A549 (cell line): ENCODE measurements around the gene GRHL3. TPM values are rescaled to one million over a fixed set of nuclear protein-coding genes. Genes with fewer than 3 reads are reported as not detected.

Experiments used
- ATAC-seq, 2 experiments: fragments of 200-7000 bp in 1 of 2; fragments of >200 bp in 1 of 2; cut with Nextera tagmentation in 1 of 2; cut with Tn5 transposase in 1 of 2; 3 replicates each; pipeline versions ENCODE4 v1.8.0 to v1.9.1; 2018 to 2020; ENCODE audit warnings: mild to moderate bottlenecking in 1 of 2, moderate library complexity in 1 of 2
- CTCF ChIA-PET: fragments of 300-600 bp; sonication (Branson Sonifier 250); formaldehyde crosslinking; extraction: SDS; loops from one replicate; lab custom pipeline; 2021; ENCODE audit warnings: antibody characterized with exemption, inconsistent platforms; lab: Yijun Ruan, JAX
- POLR2A ChIA-PET: fragments of 350-600 bp; formaldehyde crosslinking; extraction: SDS; loops from one replicate; lab custom pipeline; 2021; ENCODE audit warnings: antibody characterized with exemption, inconsistent platforms; lab: Yijun Ruan, JAX
- DNase-seq, 2 experiments: peaks; one replicate each; pipeline versions ENCODE4 v3.0.0 to v3.0.0-alpha.2; 2011 to 2016; ENCODE audit warnings: low read depth in 1 of 2, low spot score in 1 of 2
- FAIRE-seq: peaks from 2 replicates; lab custom pipeline; 2011; peaks lifted over from hg19 to GRCh38; lab: Jason Lieb, UNC
- H3K27ac ChIP-seq, 2 experiments: fragments of >200 bp; sonication (Bioruptor Twin); formaldehyde crosslinking; 3 replicates each; pipeline ENCODE4 v1.5.1; 2016 to 2017
- H3K4me1 ChIP-seq: fragments of >200 bp; sonication (Bioruptor Twin); formaldehyde crosslinking; 3 replicates; pipeline ENCODE4 v1.6.1; 2016
- H3K4me2 ChIP-seq: fragments of >200 bp; sonication (Bioruptor Twin); formaldehyde crosslinking; 3 replicates; pipeline ENCODE4 v1.6.1; 2016
- H3K4me3 ChIP-seq: fragments of >200 bp; sonication (Bioruptor Twin); formaldehyde crosslinking; 3 replicates; pipeline ENCODE4 v1.5.1; 2016
- H3K9me3 ChIP-seq: fragments of >200 bp; sonication (Bioruptor Twin); formaldehyde crosslinking; 3 replicates; pipeline ENCODE4 v1.6.1; 2016
- BCL3 ChIP-seq: fragments of >200 bp; sonication (Bioruptor Twin); formaldehyde crosslinking; IDR thresholded peaks from 3 replicates; pipeline ENCODE4 v1.6.1; 2016
- BHLHE40 ChIP-seq: IDR thresholded peaks from 2 replicates; pipeline ENCODE4 v1.6.1; 2012; ENCODE audit warnings: low read depth, low read length, inconsistent platforms
- CBX2 ChIP-seq: fragments of 200-600 bp; sonication (generic); IDR thresholded peaks from 2 replicates; pipeline ENCODE4 v1.6.1; 2016; ENCODE audit warnings: low read depth, mild to moderate bottlenecking, borderline replicate concordance
- CBX8 ChIP-seq: fragments of 200-600 bp; sonication (generic); IDR thresholded peaks from 2 replicates; pipeline ENCODE4 v1.6.1; 2016
- CEBPB ChIP-seq, 2 experiments: fragments of >200 bp in 1 of 2; sonication (Bioruptor Twin) in 1 of 2; formaldehyde crosslinking in 1 of 2; IDR thresholded peaks; 2 replicates each; pipeline ENCODE4 v1.6.1; 2012 to 2016
- CHD2 ChIP-seq: fragments of 150-350 bp; IDR thresholded peaks from 2 replicates; pipeline ENCODE4 v1.6.1; 2014; ENCODE audit warnings: low read length; ENCODE audit not compliant: partially characterized antibody
- FOSB ChIP-seq: fragments of 250-450 bp; sonication (Bioruptor Pico); IDR thresholded peaks from 2 replicates; pipeline ENCODE4 v1.5.0; 2020; ENCODE audit warnings: mild to moderate bottlenecking, moderate library complexity
- FOSL2 ChIP-seq, 2 experiments: fragments of 450-650 bp in 1 of 2; fragments of >200 bp in 1 of 2; sonication (Bioruptor Twin) in 1 of 2; formaldehyde crosslinking; IDR thresholded peaks; 2 replicates each; pipeline versions ENCODE4 v1.5.0 to v1.6.1; 2016 to 2020; ENCODE audit warnings: mild to moderate bottlenecking in 1 of 2, moderate library complexity in 1 of 2
- GATA3 ChIP-seq: IDR thresholded peaks from 2 replicates; pipeline ENCODE4 v1.6.1; 2012; ENCODE audit warnings: borderline replicate concordance
- HEYL ChIP-seq: fragments of 250-450 bp; sonication (Bioruptor Pico); IDR thresholded peaks from 2 replicates; pipeline ENCODE4 v1.8.0; 2021; ENCODE audit warnings: mild to moderate bottlenecking, moderate library complexity
- HOXB13 ChIP-seq: fragments of 250-450 bp; sonication (Bioruptor Pico); IDR thresholded peaks from 2 replicates; pipeline ENCODE4 v1.5.0; 2020; ENCODE audit warnings: low read depth, mild to moderate bottlenecking, moderate library complexity
- JUNB ChIP-seq: fragments of >200 bp; sonication (Bioruptor Twin); formaldehyde crosslinking; IDR thresholded peaks from 2 replicates; pipeline ENCODE4 v1.6.1; 2016
- KDM1A ChIP-seq: fragments of 200-600 bp; sonication (generic); IDR thresholded peaks from 2 replicates; pipeline ENCODE4 v1.6.1; 2016; ENCODE audit warnings: low read depth, mild to moderate bottlenecking
- KDM5A ChIP-seq: fragments of 200-600 bp; sonication (generic); IDR thresholded peaks from 2 replicates; pipeline ENCODE4 v1.6.1; 2016; ENCODE audit warnings: antibody characterized with exemption, mild to moderate bottlenecking
- PHF8 ChIP-seq: fragments of 200-600 bp; sonication (generic); IDR thresholded peaks from 2 replicates; pipeline ENCODE4 v1.6.1; 2016; ENCODE audit warnings: low read depth, mild to moderate bottlenecking, antibody characterized with exemption, moderate library complexity, borderline replicate concordance
- POLR2A ChIP-seq: IDR thresholded peaks from 2 replicates; pipeline ENCODE4 v1.6.1; 2012; ENCODE audit warnings: mild to moderate bottlenecking, low read length
- RARB ChIP-seq: fragments of 250-450 bp; sonication (Bioruptor Pico); IDR thresholded peaks from 2 replicates; pipeline ENCODE4 v1.8.0; 2021; ENCODE audit warnings: mild to moderate bottlenecking, moderate library complexity
- RCOR1 ChIP-seq: fragments of 150-350 bp; IDR thresholded peaks from 2 replicates; pipeline ENCODE4 v1.6.1; 2014; ENCODE audit warnings: antibody characterized with exemption, low read length, low read depth
- RNF2 ChIP-seq: fragments of 200-600 bp; sonication (generic); IDR thresholded peaks from 2 replicates; pipeline ENCODE4 v1.6.1; 2016; ENCODE audit warnings: low read depth, mild to moderate bottlenecking, antibody characterized with exemption, moderate library complexity, borderline replicate concordance
- SMC3 ChIP-seq: fragments of >200 bp; sonication (Bioruptor Twin); formaldehyde crosslinking; IDR thresholded peaks from 3 replicates; pipeline ENCODE4 v1.6.1; 2018; ENCODE audit warnings: inconsistent platforms
- SREBF2 ChIP-seq: fragments of 450-650 bp; IDR thresholded peaks from 2 replicates; pipeline ENCODE4 v1.6.1; 2014; ENCODE audit warnings: mild to moderate bottlenecking, moderate library complexity
- ZFP36 ChIP-seq: fragments of 450-650 bp; IDR thresholded peaks from 2 replicates; pipeline ENCODE4 v1.6.1; 2014; ENCODE audit warnings: borderline replicate concordance; ENCODE audit not compliant: partially characterized antibody
- ZNF302 ChIP-seq: fragments of 250-450 bp; sonication (Bioruptor Pico); IDR thresholded peaks from 2 replicates; pipeline ENCODE4 v1.9.0; 2021; ENCODE audit warnings: inconsistent platforms, mild to moderate bottlenecking, moderate library complexity
- WGBS: methylation state at CpG from one replicate; pipeline ENCODE4 v1.1.6; 2017; ENCODE audit errors: missing lambda C conversion rate; 5-methylcytosine and 5-hydroxymethylcytosine counted together
- polyA plus RNA-seq, 4 experiments: library from polyadenylated mRNA; depleted of rRNA in 3 of 4; stranded (reverse); fragments of >200 nt; fragmentation: RNase III in 1 of 4; extraction: RNeasy Plus Mini Kit Qiagen cat#74134 plus additional on column Dnase treatment in 1 of 4; gene quantifications; 2 replicates in 3 of 4; 3 replicates in 1 of 4; pipeline ENCODE4 v1.2.3, GENCODE V29; 2011 to 2017
- TF ChIP-seq, protein P1 (sequence below): fragments of 200-600 bp; sonication (generic); IDR thresholded peaks from 2 replicates; pipeline ENCODE4 v1.6.1; 2016; ENCODE audit warnings: antibody characterized with exemption, mild to moderate bottlenecking, moderate library complexity
- TF ChIP-seq, protein P2 (sequence below): fragments of 250-450 bp; sonication (Bioruptor Pico); IDR thresholded peaks from 2 replicates; pipeline ENCODE4 v1.5.0; 2021; ENCODE audit warnings: mild to moderate bottlenecking, moderate library complexity, borderline replicate concordance

Gene GRHL3
- polyA plus RNA-seq, 2 of the 4 experiments (the other 2 are of a cell fraction) = 0.58 to 1.6 TPM

DNA sequence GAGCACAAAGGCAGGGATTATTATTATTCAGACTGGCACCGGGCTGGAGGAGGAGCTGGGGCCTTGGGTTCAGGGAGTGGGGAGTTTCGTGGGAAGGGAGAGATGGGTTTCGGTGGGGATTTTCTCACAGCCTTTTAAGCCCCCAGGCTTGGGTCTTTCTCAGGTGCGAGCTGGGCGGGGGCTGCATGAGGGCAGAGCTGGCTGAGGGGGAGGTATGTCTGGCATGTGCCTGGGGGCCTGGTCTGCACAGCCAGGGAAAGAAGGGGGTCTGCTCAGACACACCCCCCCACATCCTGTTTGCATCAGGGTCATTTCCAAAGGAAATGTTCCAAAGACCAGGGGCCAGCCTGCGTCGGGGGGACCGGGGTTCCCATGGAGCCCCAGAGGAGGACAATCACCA, 21.6 kb downstream of the GRHL3 start (continued):
- TF ChIP-seq KDM5A (no peak), CHD2 (no peak), JUNB (no peak), RCOR1 (no peak), FOSL2 (IDR thresholded peaks at IDR 0.05) (no peak), FOSL2 (CRISPR knock-in tag; IDR thresholded peaks at IDR 0.05) (no peak)
- TF ChIP-seq, protein P1, sequence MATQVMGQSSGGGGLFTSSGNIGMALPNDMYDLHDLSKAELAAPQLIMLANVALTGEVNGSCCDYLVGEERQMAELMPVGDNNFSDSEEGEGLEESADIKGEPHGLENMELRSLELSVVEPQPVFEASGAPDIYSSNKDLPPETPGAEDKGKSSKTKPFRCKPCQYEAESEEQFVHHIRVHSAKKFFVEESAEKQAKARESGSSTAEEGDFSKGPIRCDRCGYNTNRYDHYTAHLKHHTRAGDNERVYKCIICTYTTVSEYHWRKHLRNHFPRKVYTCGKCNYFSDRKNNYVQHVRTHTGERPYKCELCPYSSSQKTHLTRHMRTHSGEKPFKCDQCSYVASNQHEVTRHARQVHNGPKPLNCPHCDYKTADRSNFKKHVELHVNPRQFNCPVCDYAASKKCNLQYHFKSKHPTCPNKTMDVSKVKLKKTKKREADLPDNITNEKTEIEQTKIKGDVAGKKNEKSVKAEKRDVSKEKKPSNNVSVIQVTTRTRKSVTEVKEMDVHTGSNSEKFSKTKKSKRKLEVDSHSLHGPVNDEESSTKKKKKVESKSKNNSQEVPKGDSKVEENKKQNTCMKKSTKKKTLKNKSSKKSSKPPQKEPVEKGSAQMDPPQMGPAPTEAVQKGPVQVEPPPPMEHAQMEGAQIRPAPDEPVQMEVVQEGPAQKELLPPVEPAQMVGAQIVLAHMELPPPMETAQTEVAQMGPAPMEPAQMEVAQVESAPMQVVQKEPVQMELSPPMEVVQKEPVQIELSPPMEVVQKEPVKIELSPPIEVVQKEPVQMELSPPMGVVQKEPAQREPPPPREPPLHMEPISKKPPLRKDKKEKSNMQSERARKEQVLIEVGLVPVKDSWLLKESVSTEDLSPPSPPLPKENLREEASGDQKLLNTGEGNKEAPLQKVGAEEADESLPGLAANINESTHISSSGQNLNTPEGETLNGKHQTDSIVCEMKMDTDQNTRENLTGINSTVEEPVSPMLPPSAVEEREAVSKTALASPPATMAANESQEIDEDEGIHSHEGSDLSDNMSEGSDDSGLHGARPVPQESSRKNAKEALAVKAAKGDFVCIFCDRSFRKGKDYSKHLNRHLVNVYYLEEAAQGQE = no peak
- TF ChIP-seq, all 56 proteins: peak for 0

GRCh38 chr1:24341260-24341659, 22.1 kb downstream of the GRHL3 start:
- no peak overlapping the region for H3K4me3 ChIP-seq
- H3K4me1 ChIP-seq = no peaks in the 10 kb centered on the region
- CTCF ChIA-PET = interaction anchor here (1.6 kb wide), 1 partner anchor 143 kb away, joined by 4 read pairs; no protein-coding TSS in a partner anchor
- H3K4me2 ChIP-seq = no peak overlapping the region
- no peaks in the 10 kb centered on the region for H3K9me3 ChIP-seq
- DNase-seq = no peak
- ATAC-seq = no peak
- 78% methylated on average over 6 of the region's 8 CpGs for WGBS
- POLR2A ChIA-PET = interaction anchor here (0.6 kb wide), 1 partner anchor 23 kb away, joined by 4 read pairs; no protein-coding TSS in a partner anchor
- H3K27ac ChIP-seq = no peak overlapping the region
- no peak for FAIRE-seq
- TF ChIP-seq CBX2 (no peak), POLR2A (no peak), BCL3 (no peak), HOXB13 (CRISPR knock-in tag) (no peak), RNF2 (no peak), ZNF302 (CRISPR knock-in tag) (no peak), CEBPB (IDR thresholded peaks at IDR 0.05) (no peak), SMC3 (no peak), GATA3 (no peak)

- no peak for FAIRE-seq
- CTCF ChIA-PET = interaction anchor here (0.6 to 1.3 kb wide), 4 partner anchors 48 to 489 kb away, joined by 3 to 5 read pairs (median 4); no protein-coding TSS in a partner anchor
- POLR2A ChIA-PET = no interaction called here
- TF ChIP-seq CBX2 = no peak
- TF ChIP-seq RARB (CRISPR knock-in tag) = no peak
- TF ChIP-seq, protein P1 = no peak
- TF ChIP-seq KDM1A = no peak
- TF ChIP-seq BHLHE40 = no peak
- TF ChIP-seq, protein P2, sequence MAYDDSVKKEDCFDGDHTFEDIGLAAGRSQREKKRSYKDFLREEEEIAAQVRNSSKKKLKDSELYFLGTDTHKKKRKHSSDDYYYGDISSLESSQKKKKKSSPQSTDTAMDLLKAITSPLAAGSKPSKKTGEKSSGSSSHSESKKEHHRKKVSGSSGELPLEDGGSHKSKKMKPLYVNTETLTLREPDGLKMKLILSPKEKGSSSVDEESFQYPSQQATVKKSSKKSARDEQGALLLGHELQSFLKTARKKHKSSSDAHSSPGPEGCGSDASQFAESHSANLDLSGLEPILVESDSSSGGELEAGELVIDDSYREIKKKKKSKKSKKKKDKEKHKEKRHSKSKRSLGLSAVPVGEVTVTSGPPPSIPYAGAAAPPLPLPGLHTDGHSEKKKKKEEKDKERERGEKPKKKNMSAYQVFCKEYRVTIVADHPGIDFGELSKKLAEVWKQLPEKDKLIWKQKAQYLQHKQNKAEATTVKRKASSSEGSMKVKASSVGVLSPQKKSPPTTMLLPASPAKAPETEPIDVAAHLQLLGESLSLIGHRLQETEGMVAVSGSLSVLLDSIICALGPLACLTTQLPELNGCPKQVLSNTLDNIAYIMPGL (CRISPR knock-in tag) = no peak
- TF ChIP-seq RNF2 = no peak
- TF ChIP-seq PHF8 = no peak
- TF ChIP-seq ZFP36 = no peak
- no peak for TF ChIP-seq SREBF2
- TF ChIP-seq CBX8 = no peak
- no peak for TF ChIP-seq FOSB
- TF ChIP-seq HEYL (CRISPR knock-in tag) = no peak
Measured at GRCh38 chr1:24343412-24344089, 24.4 kb downstream of the GRHL3 start.

More at GRCh38 chr1:24343412-24344089, 24.4 kb downstream of the GRHL3 start:
- DNase-seq (no peak), ATAC-seq (peak in 1 of 2 experiments; percentile 21; a peak in 3 of 6 replicates)
- WGBS = 83% methylated on average over 13 of the region's 13 CpGs
- Histone ChIP-seq H3K27ac (no peak overlapping the region), H3K4me3 (no peak overlapping the region), H3K4me2 (no peak overlapping the region), H3K9me3 (no peaks in the 10 kb centered on the region), H3K4me1 (no peaks in the 10 kb centered on the region)
